ENCODE results near the gene PTPRN2.

The PTPRN2 gene

GRCh38 chr7:157853789-157854065, 733.9 kb downstream of the PTPRN2 start:
- no peak for TF ChIP-seq CTCF (IDR thresholded peaks at IDR 0.05; ENCODE audit: insufficient read depth, low read length, missing control alignments)
- ChIA-PET POLR2A (no interaction called here), CTCF (no interaction called here)
- no peak overlapping the region for H3K4me3 ChIP-seq (ENCODE audit: low read depth, low read length)
- no peak for DNase-seq (ENCODE audit: low read depth, low spot score)

- no peak for TF ChIP-seq CTCF (IDR thresholded peaks at IDR 0.05; ENCODE audit: insufficient read depth, low read length, missing control alignments)
- POLR2A ChIA-PET: no interaction called here
- no peak for DNase-seq (ENCODE audit: low read depth, low spot score)
- CTCF ChIA-PET: no interaction called here
- H3K4me3 ChIP-seq (ENCODE audit: low read depth, low read length): no peak overlapping the region
These were observed 734.4 kb downstream of the PTPRN2 start for GRCh38 chr7:157853076-157853788.

GRCh38 chr7:157851501-157852067, 736.0 kb downstream of the PTPRN2 start:
- no peak for TF ChIP-seq CTCF (IDR thresholded peaks at IDR 0.05; ENCODE audit: insufficient read depth, low read length, missing control alignments)
- ChIA-PET POLR2A (no interaction called here), CTCF (no interaction called here)
- H3K4me3 ChIP-seq (ENCODE audit: low read depth, low read length): no peak overlapping the region
- DNase-seq (ENCODE audit: low read depth, low spot score): no peak

- no peak for TF ChIP-seq CTCF (IDR thresholded peaks at IDR 0.05; ENCODE audit: insufficient read depth, low read length, missing control alignments)
- ChIA-PET CTCF (no interaction called here), POLR2A (no interaction called here)
- no peak overlapping the region for H3K4me3 ChIP-seq (ENCODE audit: low read depth, low read length)
- no peak for DNase-seq (ENCODE audit: low read depth, low spot score)
These were observed 736.9 kb downstream of the PTPRN2 start for GRCh38 chr7:157850481-157851444.

GRCh38 chr7:157849726-157850125, 737.9 kb downstream of the PTPRN2 start:
- no peak for TF ChIP-seq CTCF (IDR thresholded peaks at IDR 0.05; ENCODE audit: insufficient read depth, low read length, missing control alignments)
- H3K4me3 ChIP-seq (ENCODE audit: low read depth, low read length): no peak overlapping the region
- POLR2A ChIA-PET: no interaction called here
- DNase-seq (ENCODE audit: low read depth, low spot score): no peak
- CTCF ChIA-PET: no interaction called here

GRCh38 chr7:157849341-157849596, 738.4 kb downstream of the PTPRN2 start:
- ChIA-PET CTCF (no interaction called here), POLR2A (no interaction called here)
- TF ChIP-seq CTCF (IDR thresholded peaks at IDR 0.05; ENCODE audit: insufficient read depth, low read length, missing control alignments): no peak
- no peak for DNase-seq (ENCODE audit: low read depth, low spot score)
- no peak overlapping the region for H3K4me3 ChIP-seq (ENCODE audit: low read depth, low read length)

Measured in AG04449 (cell line).